ENCODE measurements around the gene PMS1.

Gene PMS1

DNA sequence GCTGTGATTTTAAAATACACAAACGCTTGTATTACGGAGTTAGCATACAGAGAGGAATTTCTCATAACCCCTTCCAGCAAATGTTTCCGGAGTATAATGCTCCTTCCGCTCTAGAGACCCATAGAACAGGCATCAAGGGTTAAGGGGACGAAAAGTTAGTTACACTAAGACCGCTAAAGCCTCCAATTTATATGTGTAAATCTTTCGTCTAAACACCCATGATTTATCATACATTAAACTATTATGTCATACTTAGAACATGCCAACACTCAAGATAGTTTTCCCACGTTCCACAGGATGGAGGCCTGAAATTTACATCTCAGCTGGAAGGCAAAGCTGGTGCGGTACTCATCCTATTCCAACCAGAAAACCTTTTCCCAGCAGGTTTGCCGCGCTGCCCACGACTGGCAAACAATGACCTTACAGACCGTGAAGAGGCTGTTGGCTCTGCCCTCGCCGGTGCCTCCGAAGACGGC lies 761 bp upstream of the PMS1 start:
- no peaks in the 10 kb centered on the region for H3F3A ChIP-seq (ENCODE audit: insufficient read depth)
- H3K36me3 ChIP-seq (ENCODE audit: low read length), result peaks cover 23% of the 10 kb centered on the region; the same call in 1 of the 2 replicates
- H3K4me2 ChIP-seq (ENCODE audit: low read depth, low read length, poor library complexity, severe bottlenecking), result peak overlapping the region; percentile 81
- H3K9ac ChIP-seq (ENCODE audit: low read length), result peak overlapping the region; percentile 77
- H2AFZ ChIP-seq (ENCODE audit: low read depth, low read length, severe bottlenecking), result no peak overlapping the region
- no peaks in the 10 kb centered on the region for H3K9me3 ChIP-seq (ENCODE audit: insufficient read depth, low read length)
- H3K79me2 ChIP-seq (ENCODE audit: insufficient read depth, low read length), result peaks cover 93% of the 10 kb centered on the region
- TF ChIP-seq, protein P1, sequence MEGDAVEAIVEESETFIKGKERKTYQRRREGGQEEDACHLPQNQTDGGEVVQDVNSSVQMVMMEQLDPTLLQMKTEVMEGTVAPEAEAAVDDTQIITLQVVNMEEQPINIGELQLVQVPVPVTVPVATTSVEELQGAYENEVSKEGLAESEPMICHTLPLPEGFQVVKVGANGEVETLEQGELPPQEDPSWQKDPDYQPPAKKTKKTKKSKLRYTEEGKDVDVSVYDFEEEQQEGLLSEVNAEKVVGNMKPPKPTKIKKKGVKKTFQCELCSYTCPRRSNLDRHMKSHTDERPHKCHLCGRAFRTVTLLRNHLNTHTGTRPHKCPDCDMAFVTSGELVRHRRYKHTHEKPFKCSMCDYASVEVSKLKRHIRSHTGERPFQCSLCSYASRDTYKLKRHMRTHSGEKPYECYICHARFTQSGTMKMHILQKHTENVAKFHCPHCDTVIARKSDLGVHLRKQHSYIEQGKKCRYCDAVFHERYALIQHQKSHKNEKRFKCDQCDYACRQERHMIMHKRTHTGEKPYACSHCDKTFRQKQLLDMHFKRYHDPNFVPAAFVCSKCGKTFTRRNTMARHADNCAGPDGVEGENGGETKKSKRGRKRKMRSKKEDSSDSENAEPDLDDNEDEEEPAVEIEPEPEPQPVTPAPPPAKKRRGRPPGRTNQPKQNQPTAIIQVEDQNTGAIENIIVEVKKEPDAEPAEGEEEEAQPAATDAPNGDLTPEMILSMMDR (IDR thresholded peaks at IDR 0.05; ENCODE audit: insufficient read depth, low read length, poor library complexity, severe bottlenecking), result no peak
- no peak for TF ChIP-seq EZH2phosphoT487 (conservative IDR thresholded peaks at IDR 0.05; ENCODE audit: low read length)
- H3K4me3 ChIP-seq (ENCODE audit: insufficient read depth, low read length, poor library complexity, severe bottlenecking), result peak overlapping the region; percentile 70
- H3K27ac ChIP-seq (ENCODE audit: low read depth, low read length), result peak overlapping the region; percentile 84
- no peaks in the 10 kb centered on the region for H4K20me1 ChIP-seq (ENCODE audit: low read depth, low read length)
- H3K9me2 ChIP-seq (replicated peaks; ENCODE audit: insufficient read depth, low read length), result no peaks in the 10 kb centered on the region
- no peaks in the 10 kb centered on the region for H3K27me3 ChIP-seq (ENCODE audit: low read length)

DNA sequence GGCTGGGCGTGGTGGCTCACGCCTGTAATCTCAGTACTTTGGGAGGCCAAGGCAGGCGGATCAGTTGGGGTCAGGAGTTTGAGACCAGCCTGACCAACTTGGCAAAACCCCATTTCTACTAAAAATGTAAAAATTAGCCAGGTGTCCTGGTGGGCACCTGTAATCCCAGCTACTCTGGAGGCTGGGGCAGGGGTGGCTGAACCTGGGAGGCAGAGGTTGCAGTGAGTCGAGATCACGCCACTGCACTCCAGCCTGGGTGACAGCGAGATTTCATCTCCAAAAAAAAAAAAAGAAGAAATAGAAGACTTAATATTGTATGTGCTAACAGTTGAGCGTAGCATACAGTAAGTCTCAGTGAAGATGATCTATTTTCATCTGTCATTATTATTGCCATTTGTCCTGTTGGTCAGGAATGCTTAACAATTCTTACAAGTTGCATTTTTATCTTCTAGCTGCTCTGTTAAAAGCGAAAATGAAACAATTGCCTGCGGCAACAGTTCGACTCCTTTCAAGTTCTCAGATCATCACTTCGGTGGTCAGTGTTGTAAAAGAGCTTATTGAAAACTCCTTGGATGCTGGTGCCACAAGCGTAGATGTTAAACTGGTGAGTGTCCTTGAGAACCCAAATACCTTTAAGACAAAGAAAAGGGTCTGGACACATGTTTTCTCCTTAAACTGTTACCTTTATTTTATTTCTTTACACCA lies 7.2 kb downstream of the PMS1 start:
- H3K4me2 ChIP-seq (ENCODE audit: low read depth, low read length, poor library complexity, severe bottlenecking), result no peak overlapping the region
- H2AFZ ChIP-seq (ENCODE audit: low read depth, low read length, severe bottlenecking), result no peak overlapping the region
- H3F3A ChIP-seq (ENCODE audit: insufficient read depth), result 0 out of 2 replicates have a peak, but pooled peaks cover 7% of the 10 kb centered on the region
- no peak overlapping the region for H3K4me3 ChIP-seq (ENCODE audit: insufficient read depth, low read length, poor library complexity, severe bottlenecking)
- H3K79me2 ChIP-seq (ENCODE audit: insufficient read depth, low read length), result peaks cover 48% of the 10 kb centered on the region
- 0 out of 2 replicates have a peak, but pooled peaks cover 3% of the 10 kb centered on the region for H4K20me1 ChIP-seq (ENCODE audit: low read depth, low read length)
- no peaks in the 10 kb centered on the region for H3K9me3 ChIP-seq (ENCODE audit: insufficient read depth, low read length)
- peaks cover 37% of the 10 kb centered on the region for H3K36me3 ChIP-seq (ENCODE audit: low read length)
- H3K27me3 ChIP-seq (ENCODE audit: low read length), result no peaks in the 10 kb centered on the region
- TF ChIP-seq EZH2phosphoT487 (conservative IDR thresholded peaks at IDR 0.05; ENCODE audit: low read length), result no peak
- TF ChIP-seq, protein P1 (IDR thresholded peaks at IDR 0.05; ENCODE audit: insufficient read depth, low read length, poor library complexity, severe bottlenecking), result no peak
- no peaks in the 10 kb centered on the region for H3K9me2 ChIP-seq (replicated peaks; ENCODE audit: insufficient read depth, low read length)
- H3K27ac ChIP-seq (ENCODE audit: low read depth, low read length), result no peak overlapping the region
- H3K9ac ChIP-seq (ENCODE audit: low read length), result no peak overlapping the region

DNA sequence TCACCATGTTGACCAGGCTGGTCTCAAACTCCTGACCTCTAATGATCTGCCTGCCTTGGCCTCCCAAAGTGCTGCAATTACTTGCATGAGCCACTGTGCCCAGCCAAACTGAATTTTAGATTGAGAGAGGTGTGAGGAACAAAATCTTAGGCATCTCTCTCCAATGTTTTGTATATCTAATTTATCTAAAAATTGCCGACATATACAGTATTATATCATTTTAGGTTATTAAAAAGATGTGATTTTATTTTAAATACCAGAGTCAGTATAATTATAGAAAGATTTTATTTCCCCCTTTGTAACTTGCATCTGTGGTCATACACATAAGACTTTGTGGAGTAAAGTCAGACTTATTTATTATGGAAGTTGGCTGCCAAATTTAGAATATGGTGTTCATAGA lies 10.1 kb downstream of the PMS1 start:
- no peak overlapping the region for H3K9ac ChIP-seq (ENCODE audit: low read length)
- H3K36me3 ChIP-seq (ENCODE audit: low read length), result peaks cover 37% of the 10 kb centered on the region
- H3K4me2 ChIP-seq (ENCODE audit: low read depth, low read length, poor library complexity, severe bottlenecking), result no peak overlapping the region
- H3K27ac ChIP-seq (ENCODE audit: low read depth, low read length), result no peak overlapping the region
- TF ChIP-seq, protein P1 (IDR thresholded peaks at IDR 0.05; ENCODE audit: insufficient read depth, low read length, poor library complexity, severe bottlenecking), result no peak
- no peak for TF ChIP-seq EZH2phosphoT487 (conservative IDR thresholded peaks at IDR 0.05; ENCODE audit: low read length)
- H3K27me3 ChIP-seq (ENCODE audit: low read length), result no peaks in the 10 kb centered on the region
- 0 out of 2 replicates have a peak, but pooled peaks cover 10% of the 10 kb centered on the region for H3F3A ChIP-seq (ENCODE audit: insufficient read depth)
- H3K9me3 ChIP-seq (ENCODE audit: insufficient read depth, low read length), result no peaks in the 10 kb centered on the region
- H2AFZ ChIP-seq (ENCODE audit: low read depth, low read length, severe bottlenecking), result no peak overlapping the region
- 0 out of 2 replicates have a peak, but pooled peaks cover 3% of the 10 kb centered on the region for H4K20me1 ChIP-seq (ENCODE audit: low read depth, low read length)
- peaks cover 25% of the 10 kb centered on the region for H3K79me2 ChIP-seq (ENCODE audit: insufficient read depth, low read length)
- H3K9me2 ChIP-seq (replicated peaks; ENCODE audit: insufficient read depth, low read length), result no peaks in the 10 kb centered on the region
- no peak overlapping the region for H3K4me3 ChIP-seq (ENCODE audit: insufficient read depth, low read length, poor library complexity, severe bottlenecking)
